ENCODE results near the gene CDKAL1. TPM values are rescaled to one million over a fixed set of nuclear protein-coding genes. Genes with fewer than 3 reads are reported as not detected.

CDKAL1 gene
- total RNA-seq, 1 experiment from 2014 or later: 6.5 TPM

GRCh38 chr6:21163110-21163837 is 629.0 kb downstream of the CDKAL1 start:
- H3K4me3 ChIP-seq: no peak overlapping the region
- H3K36me3 ChIP-seq: no peaks in the 10 kb centered on the region
- H3K9me3 ChIP-seq: no peaks in the 10 kb centered on the region
- no peaks in the 10 kb centered on the region for H3K27me3 ChIP-seq
- no peak for DNase-seq

- no peaks in the 10 kb centered on the region for H3K9me3 ChIP-seq
- no peak overlapping the region for H3K4me3 ChIP-seq
- H3K27me3 ChIP-seq: no peaks in the 10 kb centered on the region
- no peak for DNase-seq
- no peaks in the 10 kb centered on the region for H3K36me3 ChIP-seq
Measured at GRCh38 chr6:21163838-21164180, 629.6 kb downstream of the CDKAL1 start.

- H3K36me3 ChIP-seq: no peaks in the 10 kb centered on the region
- H3K4me3 ChIP-seq: no peak overlapping the region
- DNase-seq: no peak
- H3K27me3 ChIP-seq: no peaks in the 10 kb centered on the region
- H3K9me3 ChIP-seq: no peaks in the 10 kb centered on the region
Measured at GRCh38 chr6:21164768-21165326, 630.6 kb downstream of the CDKAL1 start.

GRCh38 chr6:21166754-21167153 is 632.5 kb downstream of the CDKAL1 start:
- Histone ChIP-seq H3K9me3 (no peaks in the 10 kb centered on the region), H3K4me3 (no peak overlapping the region), H3K36me3 (no peaks in the 10 kb centered on the region), H3K27me3 (no peaks in the 10 kb centered on the region)
- DNase-seq: no peak

- Histone ChIP-seq H3K4me3 (no peak overlapping the region), H3K36me3 (no peaks in the 10 kb centered on the region), H3K9me3 (no peaks in the 10 kb centered on the region), H3K27me3 (no peaks in the 10 kb centered on the region)
- DNase-seq: no peak
Measured at GRCh38 chr6:21167790-21168189, 633.5 kb downstream of the CDKAL1 start.

GRCh38 chr6:21171801-21172200 is 637.5 kb downstream of the CDKAL1 start:
- Histone ChIP-seq H3K36me3 (no peaks in the 10 kb centered on the region), H3K9me3 (no peaks in the 10 kb centered on the region), H3K4me3 (no peak overlapping the region), H3K27me3 (no peaks in the 10 kb centered on the region)
- DNase-seq: no peak

GRCh38 chr6:21173031-21173430 is 638.8 kb downstream of the CDKAL1 start:
- Histone ChIP-seq H3K9me3 (no peaks in the 10 kb centered on the region), H3K4me3 (no peak overlapping the region), H3K36me3 (no peaks in the 10 kb centered on the region), H3K27me3 (no peaks in the 10 kb centered on the region)
- no peak for DNase-seq

- no peaks in the 10 kb centered on the region for H3K27me3 ChIP-seq
- H3K36me3 ChIP-seq: no peaks in the 10 kb centered on the region
- H3K4me3 ChIP-seq: no peak overlapping the region
- no peaks in the 10 kb centered on the region for H3K9me3 ChIP-seq
- DNase-seq: no peak
Measured at GRCh38 chr6:21173678-21174077, 639.4 kb downstream of the CDKAL1 start.

GRCh38 chr6:21176197-21176596 is 641.9 kb downstream of the CDKAL1 start:
- no peaks in the 10 kb centered on the region for H3K36me3 ChIP-seq
- no peaks in the 10 kb centered on the region for H3K9me3 ChIP-seq
- no peak for DNase-seq
- no peak overlapping the region for H3K4me3 ChIP-seq
- no peaks in the 10 kb centered on the region for H3K27me3 ChIP-seq

GRCh38 chr6:21180155-21180554 is 645.9 kb downstream of the CDKAL1 start:
- Histone ChIP-seq H3K9me3 (no peaks in the 10 kb centered on the region), H3K27me3 (no peaks in the 10 kb centered on the region), H3K4me3 (no peak overlapping the region), H3K36me3 (no peaks in the 10 kb centered on the region)
- no peak for DNase-seq

GRCh38 chr6:21180800-21181337 is 646.6 kb downstream of the CDKAL1 start:
- Histone ChIP-seq H3K4me3 (no peak overlapping the region), H3K27me3 (no peaks in the 10 kb centered on the region), H3K9me3 (no peaks in the 10 kb centered on the region), H3K36me3 (no peaks in the 10 kb centered on the region)
- DNase-seq: no peak

- no peaks in the 10 kb centered on the region for H3K36me3 ChIP-seq
- DNase-seq: no peak
- H3K4me3 ChIP-seq: no peak overlapping the region
- H3K9me3 ChIP-seq: no peaks in the 10 kb centered on the region
- no peaks in the 10 kb centered on the region for H3K27me3 ChIP-seq
Measured at GRCh38 chr6:21181866-21182265, 647.6 kb downstream of the CDKAL1 start.

- Histone ChIP-seq H3K27me3 (no peaks in the 10 kb centered on the region), H3K4me3 (no peak overlapping the region), H3K36me3 (no peaks in the 10 kb centered on the region), H3K9me3 (no peaks in the 10 kb centered on the region)
- DNase-seq: no peak
Measured at GRCh38 chr6:21182589-21182988, 648.3 kb downstream of the CDKAL1 start.

- Histone ChIP-seq H3K36me3 (no peaks in the 10 kb centered on the region), H3K9me3 (no peaks in the 10 kb centered on the region), H3K4me3 (no peak overlapping the region), H3K27me3 (no peaks in the 10 kb centered on the region)
- no peak for DNase-seq
Measured at GRCh38 chr6:21185861-21186478, 651.7 kb downstream of the CDKAL1 start.

- Histone ChIP-seq H3K27me3 (no peaks in the 10 kb centered on the region), H3K9me3 (no peaks in the 10 kb centered on the region), H3K36me3 (no peaks in the 10 kb centered on the region), H3K4me3 (no peak overlapping the region)
- no peak for DNase-seq
Measured at GRCh38 chr6:21186479-21187055, 652.3 kb downstream of the CDKAL1 start.

- DNase-seq: no peak
- no peaks in the 10 kb centered on the region for H3K9me3 ChIP-seq
- H3K27me3 ChIP-seq: no peaks in the 10 kb centered on the region
- no peaks in the 10 kb centered on the region for H3K36me3 ChIP-seq
- no peak overlapping the region for H3K4me3 ChIP-seq
Measured at GRCh38 chr6:21187485-21187884, 653.2 kb downstream of the CDKAL1 start.

- no peaks in the 10 kb centered on the region for H3K36me3 ChIP-seq
- no peaks in the 10 kb centered on the region for H3K27me3 ChIP-seq
Measured at GRCh38 chr6:21188505-21189223, 654.4 kb downstream of the CDKAL1 start.

More at GRCh38 chr6:21188505-21189223, 654.4 kb downstream of the CDKAL1 start:
- no peaks in the 10 kb centered on the region for H3K9me3 ChIP-seq
- no peak for DNase-seq
- no peak overlapping the region for H3K4me3 ChIP-seq
